ENCODE results near the gene KRT6B. TPM values are rescaled to one million over a fixed set of nuclear protein-coding genes. Genes with fewer than 3 reads are reported as not detected.

KRT6B gene
- total and polyA plus RNA-seq, 2 of the 8 experiments (the other 6 are each of a cell fraction or from before 2014, with no cell fraction given), result not detected

DNA sequence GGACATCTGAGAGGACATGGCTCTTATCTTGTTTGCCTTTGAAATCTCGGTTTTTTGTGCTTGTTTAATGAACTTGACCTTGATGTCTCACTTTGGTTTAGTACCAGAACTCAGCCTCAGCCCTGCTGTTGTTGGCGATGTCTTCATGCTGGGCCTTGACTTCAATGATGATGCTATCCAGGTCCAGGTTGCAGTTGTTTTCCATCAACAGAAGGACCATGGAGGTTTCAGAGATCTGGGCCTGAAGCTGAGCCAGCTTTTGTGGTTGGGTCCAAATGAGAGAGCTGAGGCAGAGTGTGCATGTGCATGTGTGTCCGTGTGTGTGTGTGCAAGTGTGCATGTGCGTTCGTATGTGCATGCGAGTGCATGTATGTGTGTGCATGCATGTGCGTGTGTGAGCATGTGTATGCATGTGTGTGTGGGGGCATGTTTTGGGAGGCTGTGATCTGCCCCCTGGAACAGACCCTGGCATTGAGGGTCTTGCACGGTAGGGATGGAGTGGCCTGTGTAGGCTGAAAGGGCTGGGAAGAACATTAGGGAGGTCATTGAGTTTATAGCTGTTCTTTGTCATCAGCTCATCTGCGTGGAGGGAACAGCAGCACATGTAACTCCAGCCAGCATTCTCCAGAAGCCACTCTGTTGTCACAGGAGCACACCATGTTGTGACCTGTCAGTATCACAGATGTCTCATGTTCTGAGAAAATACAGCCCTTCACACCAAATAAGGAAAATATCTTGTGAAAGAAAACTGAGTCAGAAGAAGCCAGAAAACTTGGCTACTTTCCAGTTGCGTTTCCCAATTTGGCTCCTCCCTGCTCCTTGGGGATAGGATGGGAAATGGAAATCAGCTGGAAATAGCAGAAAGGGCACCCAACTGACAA is 35.8 kb downstream of the KRT6B start:
- no peak overlapping the region for H2BK12ac ChIP-seq (ENCODE audit: low read depth, low read length)
- no peak overlapping the region for H2BK15ac ChIP-seq (ENCODE audit: low read length)
- no peak overlapping the region for H3K4ac ChIP-seq (replicated peaks; ENCODE audit: insufficient read length, low read depth, low read length)
- no peak overlapping the region for H2AK5ac ChIP-seq (ENCODE audit: low read depth, low read length)
- H3K23ac ChIP-seq (ENCODE audit: insufficient read length), result no peak overlapping the region
- POLR2A ChIA-PET (ENCODE audit: partially characterized antibody), result no interaction called here
- no peak overlapping the region for H4K91ac ChIP-seq (replicated peaks; ENCODE audit: insufficient read length, low read length)
- no peaks in the 10 kb centered on the region for H3K4me1 ChIP-seq (replicated peaks in 1 of 4; ENCODE audit: control insufficient read depth in 3 of 4, insufficient read depth in 4 of 4, low read length in 3 of 4)
- no peak overlapping the region for H2AFZ ChIP-seq (ENCODE audit: low read length)
- no peak overlapping the region for H3K56ac ChIP-seq (replicated peaks; ENCODE audit: insufficient read length, low read depth, low read length)
- H4K8ac ChIP-seq (ENCODE audit: extremely low read depth, insufficient read depth, low read length), result no peak overlapping the region; the same call in 1 of the 2 replicates
- no peaks in the 10 kb centered on the region for H3K9me3 ChIP-seq (ENCODE audit: insufficient read depth in 2 of 2, low read depth in 1 of 2, low read length in 1 of 2)
- no peak overlapping the region for H4K5ac ChIP-seq (ENCODE audit: insufficient read length, low read depth, low read length)
- H2BK5ac ChIP-seq (ENCODE audit: low read depth, low read length), result no peak overlapping the region
- no peaks in the 10 kb centered on the region; the same call in 1 of the 2 replicates for H3K23me2 ChIP-seq (ENCODE audit: low read depth, low read length)
- no peak overlapping the region for H2BK120ac ChIP-seq (replicated peaks; ENCODE audit: low read depth, low read length)
- FAIRE-seq (no peak), DNase-seq (ENCODE audit: low read depth in 1 of 2, low spot score in 2 of 2) (no peak)
- H3K4me3 ChIP-seq (ENCODE audit: extremely low read depth in 1 of 4, insufficient read depth in 2 of 4, low read depth in 3 of 4, low read length in 4 of 4), result no peak overlapping the region
- no peak overlapping the region for H3K4me2 ChIP-seq (ENCODE audit: insufficient read depth in 1 of 2, low read depth in 2 of 2, low read length in 2 of 2)
- H3K27me3 ChIP-seq (replicated peaks in 1 of 4; ENCODE audit: control insufficient read depth in 3 of 4, extremely low read depth in 1 of 4, insufficient read depth in 3 of 4, low read length in 3 of 4), result no peaks in the 10 kb centered on the region
- no peak overlapping the region for H3K27ac ChIP-seq (ENCODE audit: low read depth, low read length)
- CTCF ChIA-PET (ENCODE audit: partially characterized antibody), result interaction anchor here (1.1 to 7.8 kb wide), 4 partner anchors 12 to 464 kb away, joined by 3 to 46 read pairs (median 16); no protein-coding TSS in a partner anchor
- H2BK20ac ChIP-seq (ENCODE audit: low read length), result no peak overlapping the region
- no peaks in the 10 kb centered on the region for H3K36me3 ChIP-seq (ENCODE audit: control insufficient read depth in 2 of 4, insufficient read depth in 4 of 4, low read length in 3 of 4)
- H3K79me2 ChIP-seq (ENCODE audit: control insufficient read depth in 1 of 2, insufficient read depth in 2 of 2, low read length in 2 of 2), result no peaks in the 10 kb centered on the region
- no peak overlapping the region for H3K18ac ChIP-seq (ENCODE audit: extremely low read depth, low read length)
- H3K79me1 ChIP-seq (ENCODE audit: low read depth, low read length), result no peaks in the 10 kb centered on the region
- no peaks in the 10 kb centered on the region for H4K20me1 ChIP-seq (replicated peaks in 1 of 2; ENCODE audit: control insufficient read depth in 1 of 2, insufficient read depth in 2 of 2, low read length in 2 of 2)
- no peak overlapping the region for H3K14ac ChIP-seq (ENCODE audit: insufficient read length)
- 82% methylated on average over 10 of the region's 10 CpGs; no CpG with 5 or more reads in 1 of the 2 experiments for WGBS, 2 experiments (ENCODE audit: extremely low coverage in 1 of 2, insufficient coverage in 1 of 2, insufficient read length in 1 of 2, insufficient replicate concordance in 2 of 2, low coverage in 1 of 2, low lambda C conversion rate in 2 of 2, missing lambda C conversion rate in 1 of 2)
- no peak overlapping the region for H3K9ac ChIP-seq (replicated peaks in 1 of 4; ENCODE audit: extremely low read depth in 1 of 4, low read depth in 3 of 4, low read length in 3 of 4)
- TF ChIP-seq FOSL1 (IDR thresholded peaks at IDR 0.05; ENCODE audit: insufficient read depth, low read depth, low read length) (no peak), KDM1A (IDR thresholded peaks at IDR 0.05; ENCODE audit: borderline replicate concordance, low read length) (no peak), POU5F1 (IDR thresholded peaks at IDR 0.05; ENCODE audit: low read depth, low read length) (no peak)
